PC-9 (cell line): ENCODE results near the gene BST2.

Source experiments
- EZH2 ChIP-seq: fragments of 200-600 bp; sonication (generic); IDR thresholded peaks from 2 replicates; pipeline ENCODE4 v1.8.0; 2017; ENCODE audit warnings: antibody characterized with exemption, low read depth
- TF ChIP-seq, protein P1 (sequence below): fragments of 200-600 bp; sonication (generic); conservative IDR thresholded peaks from 2 replicates; pipeline ENCODE4 v1.6.1; 2017; ENCODE audit warnings: mixed run types, antibody characterized with exemption, mild to moderate bottlenecking, moderate library complexity

DNA sequence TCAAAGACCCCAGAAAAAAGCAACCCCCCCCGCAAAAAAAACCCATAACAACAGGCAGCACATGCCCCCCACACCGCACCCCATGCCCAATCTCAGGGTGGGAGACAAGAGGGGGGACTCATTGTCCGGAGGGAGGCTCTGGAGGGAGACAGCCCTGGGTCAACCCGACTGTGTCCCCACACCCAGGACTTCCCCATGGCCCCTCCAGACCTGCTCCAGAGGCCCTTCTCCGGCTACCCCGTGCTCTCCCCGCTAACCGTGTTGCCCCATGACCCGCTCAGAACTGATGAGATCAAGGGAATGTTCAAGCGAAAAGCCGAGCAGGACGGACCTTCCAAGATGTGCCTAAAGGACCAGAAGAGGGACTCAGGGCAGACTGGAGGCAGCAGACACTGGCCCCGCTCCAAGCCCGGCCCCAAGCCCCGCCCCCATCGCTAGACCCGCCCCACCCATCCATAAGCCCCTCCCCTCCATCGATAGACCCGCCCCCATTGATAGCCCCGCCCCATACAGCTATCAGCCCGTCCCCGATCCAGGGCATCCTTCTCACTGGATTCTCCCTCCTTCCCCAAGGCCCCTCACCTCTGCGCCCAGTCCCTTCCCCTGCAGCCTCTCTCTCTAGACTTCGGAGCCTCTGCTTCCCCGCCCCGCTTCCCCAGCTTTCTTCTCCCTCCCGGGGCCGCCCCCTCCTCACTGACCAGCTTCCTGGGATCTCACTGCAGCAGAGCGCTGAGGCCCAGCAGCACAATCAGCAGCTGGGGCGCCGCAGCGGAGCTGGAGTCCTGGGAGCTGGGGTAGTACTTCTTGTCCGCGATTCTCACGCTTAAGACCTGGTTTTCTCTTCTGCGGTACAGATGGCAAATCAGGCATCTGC, 2.2 kb downstream of the BST2 start:
- TF ChIP-seq, protein P1, sequence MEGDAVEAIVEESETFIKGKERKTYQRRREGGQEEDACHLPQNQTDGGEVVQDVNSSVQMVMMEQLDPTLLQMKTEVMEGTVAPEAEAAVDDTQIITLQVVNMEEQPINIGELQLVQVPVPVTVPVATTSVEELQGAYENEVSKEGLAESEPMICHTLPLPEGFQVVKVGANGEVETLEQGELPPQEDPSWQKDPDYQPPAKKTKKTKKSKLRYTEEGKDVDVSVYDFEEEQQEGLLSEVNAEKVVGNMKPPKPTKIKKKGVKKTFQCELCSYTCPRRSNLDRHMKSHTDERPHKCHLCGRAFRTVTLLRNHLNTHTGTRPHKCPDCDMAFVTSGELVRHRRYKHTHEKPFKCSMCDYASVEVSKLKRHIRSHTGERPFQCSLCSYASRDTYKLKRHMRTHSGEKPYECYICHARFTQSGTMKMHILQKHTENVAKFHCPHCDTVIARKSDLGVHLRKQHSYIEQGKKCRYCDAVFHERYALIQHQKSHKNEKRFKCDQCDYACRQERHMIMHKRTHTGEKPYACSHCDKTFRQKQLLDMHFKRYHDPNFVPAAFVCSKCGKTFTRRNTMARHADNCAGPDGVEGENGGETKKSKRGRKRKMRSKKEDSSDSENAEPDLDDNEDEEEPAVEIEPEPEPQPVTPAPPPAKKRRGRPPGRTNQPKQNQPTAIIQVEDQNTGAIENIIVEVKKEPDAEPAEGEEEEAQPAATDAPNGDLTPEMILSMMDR = no peak
- no peak for TF ChIP-seq EZH2
